Liver (tissue), 9 donors: ENCODE data around the gene MRM1. TPM values are rescaled to one million over a fixed set of nuclear protein-coding genes. Genes with fewer than 3 reads are reported as not detected.

Experiments
- DNase-seq: peaks from one replicate; pipeline ENCODE4 v3.0.0-alpha.2; 2017; ENCODE audit warnings: low spot score
- H3K27ac ChIP-seq, 2 donors: one replicate each; pipeline ENCODE4 v1.7.0; 2013; ENCODE audit warnings: inconsistent platforms in 2 of 2, low read length in 2 of 2, control low read depth in 1 of 2, low read depth in 1 of 2, mild to moderate bottlenecking in 1 of 2
- H3K27me3 ChIP-seq, 4 donors: one replicate each; pipeline versions ENCODE4 v1.6.1 to v1.7.0; 2013; ENCODE audit warnings: low read length in 3 of 4, inconsistent platforms in 1 of 4, mild to moderate bottlenecking in 1 of 4, moderate library complexity in 1 of 4; ENCODE audit not compliant: control insufficient read depth in 4 of 4, insufficient read depth in 4 of 4
- H3K36me3 ChIP-seq, 4 donors: one replicate each; pipeline versions ENCODE4 v1.6.1 to v1.7.0; 2013; ENCODE audit warnings: low read length in 3 of 4, mild to moderate bottlenecking in 3 of 4, low read depth in 1 of 4, moderate library complexity in 1 of 4; ENCODE audit not compliant: control insufficient read depth in 4 of 4, insufficient read depth in 3 of 4
- H3K4me1 ChIP-seq, 4 donors: one replicate each; pipeline versions ENCODE4 v1.6.1 to v1.7.0; 2013; ENCODE audit warnings: low read length in 3 of 4, mild to moderate bottlenecking in 3 of 4, moderate library complexity in 1 of 4; ENCODE audit not compliant: control insufficient read depth in 4 of 4, insufficient read depth in 4 of 4
- H3K4me3 ChIP-seq, 3 donors: one replicate each; pipeline versions ENCODE4 v1.6.1 to v1.7.0; 2013; ENCODE audit warnings: low read length in 3 of 3, control low read depth in 1 of 3, low read depth in 1 of 3, mild to moderate bottlenecking in 1 of 3
- H3K9ac ChIP-seq, 2 donors: one replicate each; pipeline ENCODE4 v1.7.0; 2013; ENCODE audit warnings: low read length in 2 of 2, mild to moderate bottlenecking in 2 of 2, moderate library complexity in 2 of 2, control low read depth in 1 of 2, low read depth in 1 of 2
- H3K9me3 ChIP-seq, 4 donors: one replicate each; pipeline versions ENCODE4 v1.6.1 to v1.7.0; 2013; ENCODE audit warnings: low read length in 3 of 4; ENCODE audit not compliant: control insufficient read depth in 4 of 4
- FOXA1 ChIP-seq: IDR thresholded peaks from 2 replicates; pipeline ENCODE4 v1.6.1; 2016; ENCODE audit warnings: antibody characterized with exemption
- GABPA ChIP-seq, 2 donors: IDR thresholded peaks in 1 of 2; conservative IDR thresholded peaks in 1 of 2; 2 replicates each; pipeline ENCODE4 v1.6.1; 2016; ENCODE audit warnings: antibody characterized with exemption in 2 of 2, mild to moderate bottlenecking in 1 of 2, moderate library complexity in 1 of 2
- HNF4A ChIP-seq, 2 donors: conservative IDR thresholded peaks; 2 replicates each; pipeline ENCODE4 v1.6.1; 2016; ENCODE audit warnings: antibody characterized with exemption in 2 of 2, mild to moderate bottlenecking in 2 of 2
- NR2F2 ChIP-seq: IDR thresholded peaks from 2 replicates; pipeline ENCODE4 v1.6.1; 2016; ENCODE audit warnings: antibody characterized with exemption
- RXRA ChIP-seq, 2 donors: IDR thresholded peaks; 2 replicates each; pipeline ENCODE4 v1.6.1; 2017 to 2018; ENCODE audit warnings: antibody characterized with exemption in 2 of 2, mild to moderate bottlenecking in 1 of 2
- YY1 ChIP-seq: IDR thresholded peaks from 2 replicates; pipeline ENCODE4 v1.6.1; 2016; ENCODE audit warnings: antibody characterized with exemption, mild to moderate bottlenecking
- WGBS: extraction: QIAGEN DNeasy Blood & Tissue Kit; methylation state at CpG from one replicate; pipeline ENCODE4 v1.1.7; 2013; 5-methylcytosine and 5-hydroxymethylcytosine counted together
- polyA plus RNA-seq, 2 donors: library from polyadenylated mRNA; stranded (reverse) in 1 of 2; unstranded in 1 of 2; fragments of 200-250 nt in 1 of 2; fragments of >200 nt in 1 of 2; fragmentation: Nextera tagmentation in 1 of 2; extraction: Ambion mirVana in 1 of 2; gene quantifications; one replicate each; pipeline versions ENCODE4 v1.2.1 to v1.2.3, GENCODE V29; 2013 to 2015
- total RNA-seq, 2 donors: library from RNA; depleted of rRNA; stranded (reverse); fragments of >200 nt; gene quantifications; one replicate each; pipeline ENCODE4 v1.2.3, GENCODE V29; 2014
- TF ChIP-seq, protein P1 (sequence below): IDR thresholded peaks from 2 replicates; pipeline ENCODE4 v1.6.1; 2016; ENCODE audit warnings: antibody characterized with exemption
- TF ChIP-seq, protein P2 (sequence below): fragments of 150-350 bp; IDR thresholded peaks from 2 replicates; pipeline ENCODE4 v1.5.1; 2017; ENCODE audit warnings: improper control_type of control experiment, low read depth, low read length; ENCODE audit not compliant: missing input control
- TF ChIP-seq, protein P3 (sequence below): IDR thresholded peaks from 2 replicates; pipeline ENCODE4 v1.6.1; 2016; ENCODE audit warnings: antibody characterized with exemption, mild to moderate bottlenecking
- donor health status: healthy.
- donor health status: healthy.
- donor health status: healthy.
- donor health status: healthy.
- donor health status: healthy.

The MRM1 gene
- total and polyA plus RNA-seq, 4 donors = 3.2 to 5.9 (median 5.2) TPM

DNA sequence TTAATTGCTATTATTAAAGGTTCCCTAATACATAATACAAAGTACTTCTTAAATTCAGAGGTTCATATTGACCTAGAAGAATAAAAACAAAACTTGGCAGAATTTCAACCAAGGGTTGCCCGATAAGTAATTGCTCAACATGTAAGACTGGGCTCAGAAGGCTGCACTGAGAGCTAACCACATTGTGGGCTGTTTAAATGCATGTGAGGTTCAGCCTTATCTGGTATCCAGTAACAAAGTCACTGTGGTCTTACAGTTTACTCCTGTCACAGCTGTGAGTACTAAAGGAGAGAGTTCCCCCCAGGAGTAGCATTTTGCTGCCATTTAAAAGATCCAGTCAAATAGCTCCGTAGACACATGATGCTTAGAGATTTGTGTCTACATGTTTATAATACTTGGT lies 11.3 kb upstream of the MRM1 start:
- Histone ChIP-seq H3K27me3 (no peaks in the 10 kb centered on the region), H3K9ac (no peak overlapping the region), H3K36me3 (peaks cover 11 to 36% (median 27%) of the 10 kb centered on the region in 4 donors), H3K4me1 (peaks cover 5 to 22% (median 8%) of the 10 kb centered on the region in 4 donors), H3K9me3 (no peaks in the 10 kb centered on the region), H3K27ac (no peak overlapping the region), H3K4me3 (no peak overlapping the region)
- no peak for DNase-seq
- TF ChIP-seq, protein P1, sequence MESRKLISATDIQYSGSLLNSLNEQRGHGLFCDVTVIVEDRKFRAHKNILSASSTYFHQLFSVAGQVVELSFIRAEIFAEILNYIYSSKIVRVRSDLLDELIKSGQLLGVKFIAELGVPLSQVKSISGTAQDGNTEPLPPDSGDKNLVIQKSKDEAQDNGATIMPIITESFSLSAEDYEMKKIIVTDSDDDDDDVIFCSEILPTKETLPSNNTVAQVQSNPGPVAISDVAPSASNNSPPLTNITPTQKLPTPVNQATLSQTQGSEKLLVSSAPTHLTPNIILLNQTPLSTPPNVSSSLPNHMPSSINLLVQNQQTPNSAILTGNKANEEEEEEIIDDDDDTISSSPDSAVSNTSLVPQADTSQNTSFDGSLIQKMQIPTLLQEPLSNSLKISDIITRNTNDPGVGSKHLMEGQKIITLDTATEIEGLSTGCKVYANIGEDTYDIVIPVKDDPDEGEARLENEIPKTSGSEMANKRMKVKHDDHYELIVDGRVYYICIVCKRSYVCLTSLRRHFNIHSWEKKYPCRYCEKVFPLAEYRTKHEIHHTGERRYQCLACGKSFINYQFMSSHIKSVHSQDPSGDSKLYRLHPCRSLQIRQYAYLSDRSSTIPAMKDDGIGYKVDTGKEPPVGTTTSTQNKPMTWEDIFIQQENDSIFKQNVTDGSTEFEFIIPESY = no peak
- no peak for TF ChIP-seq HNF4A (conservative IDR thresholded peaks at IDR 0.05)
- TF ChIP-seq, protein P2, sequence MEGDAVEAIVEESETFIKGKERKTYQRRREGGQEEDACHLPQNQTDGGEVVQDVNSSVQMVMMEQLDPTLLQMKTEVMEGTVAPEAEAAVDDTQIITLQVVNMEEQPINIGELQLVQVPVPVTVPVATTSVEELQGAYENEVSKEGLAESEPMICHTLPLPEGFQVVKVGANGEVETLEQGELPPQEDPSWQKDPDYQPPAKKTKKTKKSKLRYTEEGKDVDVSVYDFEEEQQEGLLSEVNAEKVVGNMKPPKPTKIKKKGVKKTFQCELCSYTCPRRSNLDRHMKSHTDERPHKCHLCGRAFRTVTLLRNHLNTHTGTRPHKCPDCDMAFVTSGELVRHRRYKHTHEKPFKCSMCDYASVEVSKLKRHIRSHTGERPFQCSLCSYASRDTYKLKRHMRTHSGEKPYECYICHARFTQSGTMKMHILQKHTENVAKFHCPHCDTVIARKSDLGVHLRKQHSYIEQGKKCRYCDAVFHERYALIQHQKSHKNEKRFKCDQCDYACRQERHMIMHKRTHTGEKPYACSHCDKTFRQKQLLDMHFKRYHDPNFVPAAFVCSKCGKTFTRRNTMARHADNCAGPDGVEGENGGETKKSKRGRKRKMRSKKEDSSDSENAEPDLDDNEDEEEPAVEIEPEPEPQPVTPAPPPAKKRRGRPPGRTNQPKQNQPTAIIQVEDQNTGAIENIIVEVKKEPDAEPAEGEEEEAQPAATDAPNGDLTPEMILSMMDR = no peak
- WGBS = 57% methylated on average over 2 of the region's 2 CpGs

DNA sequence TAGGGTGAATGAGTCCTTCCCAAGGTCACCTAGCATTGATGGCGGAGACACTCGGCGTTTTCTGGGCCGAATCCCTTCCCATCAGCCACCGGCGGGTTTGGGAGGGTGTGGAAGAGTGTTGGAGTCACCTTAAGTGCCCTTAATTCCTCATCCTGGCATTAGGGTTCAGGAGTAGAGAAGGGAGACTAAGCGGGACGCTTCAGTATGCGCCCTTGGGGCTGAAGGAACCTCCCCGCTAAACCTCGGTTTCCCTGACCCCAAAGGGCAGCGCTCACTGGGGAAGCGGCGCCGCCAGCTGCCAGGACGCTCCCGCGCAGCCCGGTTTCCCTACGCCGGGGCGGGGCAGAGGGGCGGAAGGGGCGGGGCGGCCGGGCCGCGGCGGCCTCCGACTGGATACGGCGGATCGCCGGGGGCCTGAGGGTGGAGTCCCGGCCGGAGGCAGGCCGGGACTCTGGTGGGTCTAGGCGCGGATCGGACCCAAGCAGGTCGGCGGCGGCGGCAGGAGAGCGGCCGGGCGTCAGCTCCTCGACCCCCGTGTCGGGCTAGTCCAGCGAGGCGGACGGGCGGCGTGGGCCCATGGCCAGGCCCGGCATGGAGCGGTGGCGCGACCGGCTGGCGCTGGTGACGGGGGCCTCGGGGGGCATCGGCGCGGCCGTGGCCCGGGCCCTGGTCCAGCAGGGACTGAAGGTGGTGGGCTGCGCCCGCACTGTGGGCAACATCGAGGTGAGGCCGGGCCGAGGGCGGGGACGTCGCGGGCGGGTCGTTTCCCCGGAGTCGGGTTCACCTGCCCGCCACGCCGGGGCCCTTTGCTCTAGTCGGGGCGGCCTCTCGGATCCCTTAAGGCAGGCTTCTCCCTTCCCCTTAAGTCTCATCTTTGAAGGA lies 9.7 kb upstream of the MRM1 start, which contains the start of gene DHRS11:
DHRS11 (plus strand) TSS at position 446 of the 882 bp plus-strand sequence; CDS start at position 577, 131 bp downstream.
- Histone ChIP-seq H3K27me3 (no peaks in the 10 kb centered on the region), H3K9ac (peak within 1 kb of the TSS; percentile 21 to 33), H3K4me1 (peaks cover 5 to 22% (median 8%) of the 10 kb centered on the region in 4 donors), H3K4me3 (peak within 1 kb of the TSS; percentile 51 to 95 (median 83)), H3K27ac (peak within 1 kb of the TSS in 1 of 2 donors; percentile 34), H3K9me3 (no peaks in the 10 kb centered on the region), H3K36me3 (peaks cover 6 to 21% (median 16%) of the 10 kb centered on the region in 4 donors)
- peak; percentile 89 for DNase-seq
- peak in 1 of 2 donors; percentile 40 for TF ChIP-seq GABPA (IDR thresholded peaks at IDR 0.05 in 1 of 2, conservative IDR thresholded peaks at IDR 0.05 in 1 of 2)
- TF ChIP-seq YY1 = no peak
- peak; percentile 27 for TF ChIP-seq NR2F2
- TF ChIP-seq HNF4A (conservative IDR thresholded peaks at IDR 0.05) = peak in 1 of 2 donors; percentile 14
- peak; percentile 30 to 44 for TF ChIP-seq RXRA (IDR thresholded peaks at IDR 0.05)
- under 1% methylated on average over 87 of the region's 87 CpGs for WGBS

DNA sequence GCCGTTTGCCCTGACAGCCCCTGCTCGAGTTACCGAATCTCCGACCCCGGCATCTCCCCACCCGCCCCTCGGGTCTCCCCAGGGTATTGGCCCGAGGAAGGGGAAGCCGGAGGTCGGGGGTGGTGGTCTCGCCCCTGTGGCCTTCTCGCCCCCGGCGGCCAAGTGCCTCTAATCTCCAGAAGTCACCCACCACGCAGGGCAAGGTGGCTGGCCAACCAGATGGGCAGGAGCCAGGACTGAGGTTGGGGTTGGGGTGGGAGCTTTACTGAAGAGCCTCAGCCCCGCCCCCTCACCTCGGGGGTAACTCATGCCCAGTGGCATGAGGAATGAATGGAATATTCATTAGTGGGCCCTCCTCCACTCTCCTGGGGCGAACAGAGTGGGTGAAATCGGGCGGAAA lies 9.1 kb upstream of the MRM1 start:
- Histone ChIP-seq H3K27ac (no peak overlapping the region), H3K9ac (no peak overlapping the region), H3K27me3 (no peaks in the 10 kb centered on the region), H3K36me3 (peaks cover under 1 to 15% (median 9%) of the 10 kb centered on the region in 4 donors), H3K9me3 (no peaks in the 10 kb centered on the region), H3K4me1 (peaks cover 5 to 22% (median 8%) of the 10 kb centered on the region in 4 donors), H3K4me3 (peak overlapping the region; percentile 51 to 95 (median 83))
- TF ChIP-seq YY1 = no peak
- TF ChIP-seq, protein P3, sequence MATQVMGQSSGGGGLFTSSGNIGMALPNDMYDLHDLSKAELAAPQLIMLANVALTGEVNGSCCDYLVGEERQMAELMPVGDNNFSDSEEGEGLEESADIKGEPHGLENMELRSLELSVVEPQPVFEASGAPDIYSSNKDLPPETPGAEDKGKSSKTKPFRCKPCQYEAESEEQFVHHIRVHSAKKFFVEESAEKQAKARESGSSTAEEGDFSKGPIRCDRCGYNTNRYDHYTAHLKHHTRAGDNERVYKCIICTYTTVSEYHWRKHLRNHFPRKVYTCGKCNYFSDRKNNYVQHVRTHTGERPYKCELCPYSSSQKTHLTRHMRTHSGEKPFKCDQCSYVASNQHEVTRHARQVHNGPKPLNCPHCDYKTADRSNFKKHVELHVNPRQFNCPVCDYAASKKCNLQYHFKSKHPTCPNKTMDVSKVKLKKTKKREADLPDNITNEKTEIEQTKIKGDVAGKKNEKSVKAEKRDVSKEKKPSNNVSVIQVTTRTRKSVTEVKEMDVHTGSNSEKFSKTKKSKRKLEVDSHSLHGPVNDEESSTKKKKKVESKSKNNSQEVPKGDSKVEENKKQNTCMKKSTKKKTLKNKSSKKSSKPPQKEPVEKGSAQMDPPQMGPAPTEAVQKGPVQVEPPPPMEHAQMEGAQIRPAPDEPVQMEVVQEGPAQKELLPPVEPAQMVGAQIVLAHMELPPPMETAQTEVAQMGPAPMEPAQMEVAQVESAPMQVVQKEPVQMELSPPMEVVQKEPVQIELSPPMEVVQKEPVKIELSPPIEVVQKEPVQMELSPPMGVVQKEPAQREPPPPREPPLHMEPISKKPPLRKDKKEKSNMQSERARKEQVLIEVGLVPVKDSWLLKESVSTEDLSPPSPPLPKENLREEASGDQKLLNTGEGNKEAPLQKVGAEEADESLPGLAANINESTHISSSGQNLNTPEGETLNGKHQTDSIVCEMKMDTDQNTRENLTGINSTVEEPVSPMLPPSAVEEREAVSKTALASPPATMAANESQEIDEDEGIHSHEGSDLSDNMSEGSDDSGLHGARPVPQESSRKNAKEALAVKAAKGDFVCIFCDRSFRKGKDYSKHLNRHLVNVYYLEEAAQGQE = no peak
- no peak for TF ChIP-seq FOXA1
- WGBS = 6% methylated on average over 20 of the region's 20 CpGs
- no peak for DNase-seq
